ENCODE measurements around the gene VWF.
A peak's percentile ranks its signal among the peaks of the same experiment; 100 is the strongest.
"Not testable (repeated sequence)": the region's sequence is repeated elsewhere in the genome, so short reads cannot be mapped to it uniquely, and the experiment has no call there.

The VWF gene

DNA sequence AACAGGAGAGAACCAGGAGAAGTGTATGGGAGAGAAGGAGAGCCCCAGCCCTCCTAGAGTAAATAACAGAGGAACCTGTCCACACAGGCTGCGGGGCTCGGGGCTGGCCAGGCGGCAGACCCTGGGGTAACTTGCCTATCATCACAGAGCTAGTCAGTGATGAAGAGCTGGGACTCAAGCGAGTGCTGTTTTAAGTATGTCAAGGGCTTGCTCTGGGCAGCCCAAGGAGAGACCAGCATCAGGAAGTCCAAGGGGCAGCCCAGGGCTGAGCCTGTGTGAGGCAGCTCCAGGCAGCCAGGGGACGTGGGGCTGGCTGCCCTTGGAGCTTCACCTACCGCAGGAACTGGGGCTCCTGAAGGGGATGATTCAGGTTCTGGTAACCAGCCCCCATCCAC lies 10.0 kb downstream of the VWF start:
- H3K9ac ChIP-seq (ENCODE audit: low read length), result no peak overlapping the region
- H3K4me3 ChIP-seq (ENCODE audit: low read length), result no peak overlapping the region
- peaks cover 10% of the 10 kb centered on the region for H3K4me1 ChIP-seq (ENCODE audit: control insufficient read depth, insufficient read depth, low read length)
- H3K9me3 ChIP-seq (ENCODE audit: control insufficient read depth, low read length), result no peaks in the 10 kb centered on the region
- no peaks in the 10 kb centered on the region for H3K27me3 ChIP-seq (ENCODE audit: control insufficient read depth, insufficient read depth, low read length)
- H3K36me3 ChIP-seq (ENCODE audit: control insufficient read depth, insufficient read depth, low read length), result no peaks in the 10 kb centered on the region

DNA sequence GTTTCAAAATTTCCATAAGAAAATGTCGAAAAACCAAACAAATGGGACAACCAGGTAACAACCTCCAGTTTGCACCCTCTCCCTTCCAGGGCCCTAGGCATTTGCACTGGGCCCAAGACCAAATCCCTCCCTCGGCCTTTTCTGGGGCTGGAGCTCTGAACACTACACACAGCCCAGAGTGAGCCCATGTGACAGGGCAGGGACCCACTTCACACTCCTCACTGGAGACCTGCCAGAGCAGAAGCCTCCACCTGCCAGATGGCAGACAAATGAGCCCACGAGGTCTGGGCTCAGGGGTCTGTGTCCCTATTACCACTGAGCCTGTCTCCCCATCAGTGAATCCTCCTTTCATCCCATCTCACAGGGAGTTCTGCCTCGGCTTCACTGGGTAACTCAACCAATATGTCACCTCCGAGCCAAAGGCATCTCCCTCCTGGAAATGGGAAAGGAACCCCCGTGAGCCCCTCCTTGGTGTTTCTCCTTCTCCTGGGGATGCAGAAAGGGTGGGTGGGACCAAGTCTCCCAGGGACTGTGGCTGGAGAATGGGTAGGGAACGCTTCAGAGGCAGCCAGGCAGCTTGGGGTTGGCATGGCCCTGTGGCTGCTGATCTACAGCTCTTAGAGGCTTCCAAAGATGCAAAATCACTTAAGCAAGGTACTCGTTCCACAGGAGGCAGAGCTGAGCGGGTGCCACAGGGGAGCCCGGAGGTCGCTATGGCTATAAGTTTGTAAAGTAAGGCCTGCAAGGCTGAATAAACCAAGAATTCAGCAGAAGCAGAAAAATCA lies 10.6 kb downstream of the VWF start:
- H3K27me3 ChIP-seq (ENCODE audit: control insufficient read depth, insufficient read depth, low read length), result no peaks in the 10 kb centered on the region
- H3K4me3 ChIP-seq (ENCODE audit: low read length), result no peak overlapping the region
- peaks cover 10% of the 10 kb centered on the region for H3K4me1 ChIP-seq (ENCODE audit: control insufficient read depth, insufficient read depth, low read length)
- no peaks in the 10 kb centered on the region for H3K36me3 ChIP-seq (ENCODE audit: control insufficient read depth, insufficient read depth, low read length)
- H3K9me3 ChIP-seq (ENCODE audit: control insufficient read depth, low read length), result no peaks in the 10 kb centered on the region
- no peak overlapping the region for H3K9ac ChIP-seq (ENCODE audit: low read length)

DNA sequence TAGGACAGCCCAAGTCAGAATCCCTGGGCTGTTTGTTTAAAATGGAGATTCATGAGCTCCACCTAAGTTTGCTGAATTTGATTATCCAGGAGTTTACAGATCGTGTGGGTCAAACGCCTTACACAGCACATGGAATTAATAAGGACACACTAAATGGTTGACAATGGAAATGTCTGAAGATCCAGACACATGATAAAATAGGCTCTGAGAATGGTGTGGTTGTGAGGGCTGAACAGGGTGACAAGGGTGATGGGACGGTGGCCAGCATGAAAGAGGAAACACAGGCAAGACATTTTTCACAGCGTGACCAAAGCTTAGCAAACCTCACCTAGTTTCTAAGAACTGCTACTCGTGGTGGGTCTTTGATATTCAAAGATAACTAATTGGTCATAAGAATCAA lies 12.5 kb downstream of the VWF start:
- Histone ChIP-seq H3K4me1 (ENCODE audit: control insufficient read depth, insufficient read depth, low read length) (peaks cover 10% of the 10 kb centered on the region), H3K9ac (ENCODE audit: low read length) (no peak overlapping the region), H3K27me3 (ENCODE audit: control insufficient read depth, insufficient read depth, low read length) (no peaks in the 10 kb centered on the region), H3K36me3 (ENCODE audit: control insufficient read depth, insufficient read depth, low read length) (no peaks in the 10 kb centered on the region), H3K9me3 (ENCODE audit: control insufficient read depth, low read length) (no peaks in the 10 kb centered on the region), H3K4me3 (ENCODE audit: low read length) (no peak overlapping the region)

- Histone ChIP-seq H3K9me3 (ENCODE audit: control insufficient read depth, low read length) (no peaks in the 10 kb centered on the region), H3K9ac (ENCODE audit: low read length) (no peak overlapping the region), H3K36me3 (ENCODE audit: control insufficient read depth, insufficient read depth, low read length) (no peaks in the 10 kb centered on the region), H3K27me3 (ENCODE audit: control insufficient read depth, insufficient read depth, low read length) (no peaks in the 10 kb centered on the region), H3K4me1 (ENCODE audit: control insufficient read depth, insufficient read depth, low read length) (peaks cover 10% of the 10 kb centered on the region), H3K4me3 (ENCODE audit: low read length) (no peak overlapping the region)
Observed at GRCh38 chr12:6110006-6110405, 14.5 kb downstream of the VWF start.

GRCh38 chr12:6106218-6106617 lies 18.3 kb downstream of the VWF start:
- Histone ChIP-seq H3K4me1 (ENCODE audit: control insufficient read depth, insufficient read depth, low read length) (no peaks in the 10 kb centered on the region), H3K9ac (ENCODE audit: low read length) (no peak overlapping the region), H3K36me3 (ENCODE audit: control insufficient read depth, insufficient read depth, low read length) (no peaks in the 10 kb centered on the region), H3K27me3 (ENCODE audit: control insufficient read depth, insufficient read depth, low read length) (no peaks in the 10 kb centered on the region), H3K9me3 (ENCODE audit: control insufficient read depth, low read length) (no peaks in the 10 kb centered on the region), H3K4me3 (ENCODE audit: low read length) (no peak overlapping the region)

GRCh38 chr12:6104842-6105241 lies 19.6 kb downstream of the VWF start:
- Histone ChIP-seq H3K27me3 (ENCODE audit: control insufficient read depth, insufficient read depth, low read length) (no peaks in the 10 kb centered on the region), H3K4me1 (ENCODE audit: control insufficient read depth, insufficient read depth, low read length) (no peaks in the 10 kb centered on the region), H3K9me3 (ENCODE audit: control insufficient read depth, low read length) (no peaks in the 10 kb centered on the region), H3K9ac (ENCODE audit: low read length) (no peak overlapping the region), H3K36me3 (ENCODE audit: control insufficient read depth, insufficient read depth, low read length) (no peaks in the 10 kb centered on the region), H3K4me3 (ENCODE audit: low read length) (no peak overlapping the region)

DNA sequence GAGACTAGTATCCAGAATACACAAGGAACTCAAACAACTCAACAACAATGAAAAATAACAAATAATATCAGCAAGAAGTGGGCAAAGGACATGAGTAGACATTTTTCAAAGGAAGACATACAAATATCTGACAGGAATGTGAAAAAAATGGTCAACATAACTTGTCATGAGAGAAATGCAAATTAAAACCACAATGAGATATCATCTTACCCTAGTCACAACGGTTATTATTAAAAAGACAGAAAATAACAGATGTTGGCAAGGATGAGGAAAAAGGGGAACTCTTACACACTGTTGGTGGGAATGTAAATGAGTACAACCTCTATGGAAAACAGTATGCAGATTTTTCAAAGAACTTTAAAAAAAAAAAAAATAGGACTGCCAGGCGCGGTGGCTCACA lies 20.4 kb downstream of the VWF start:
- no peaks in the 10 kb centered on the region for H3K9me3 ChIP-seq (ENCODE audit: control insufficient read depth, low read length)

GRCh38 chr12:6102021-6102420 lies 22.4 kb downstream of the VWF start:
- H3K9me3 ChIP-seq (ENCODE audit: control insufficient read depth, low read length); H3K9ac ChIP-seq (ENCODE audit: low read length); H3K27me3 ChIP-seq (ENCODE audit: control insufficient read depth, insufficient read depth, low read length); H3K4me3 ChIP-seq (ENCODE audit: low read length); H3K36me3 ChIP-seq (ENCODE audit: control insufficient read depth, insufficient read depth, low read length); H3K4me1 ChIP-seq (ENCODE audit: control insufficient read depth, insufficient read depth, low read length): not testable (repeated sequence)

More for the DNA sequence above, 20.4 kb downstream of the VWF start:
- no peak overlapping the region for H3K4me3 ChIP-seq (ENCODE audit: low read length)
- H3K4me1 ChIP-seq (ENCODE audit: control insufficient read depth, insufficient read depth, low read length), result no peaks in the 10 kb centered on the region
- no peaks in the 10 kb centered on the region for H3K27me3 ChIP-seq (ENCODE audit: control insufficient read depth, insufficient read depth, low read length)
- no peaks in the 10 kb centered on the region for H3K36me3 ChIP-seq (ENCODE audit: control insufficient read depth, insufficient read depth, low read length)
- H3K9ac ChIP-seq (ENCODE audit: low read length), result no peak overlapping the region

- H3K4me1 ChIP-seq (ENCODE audit: control insufficient read depth, insufficient read depth, low read length), result peaks cover under 1% of the 10 kb centered on the region
- no peaks in the 10 kb centered on the region for H3K9me3 ChIP-seq (ENCODE audit: control insufficient read depth, low read length)
- H3K36me3 ChIP-seq (ENCODE audit: control insufficient read depth, insufficient read depth, low read length), result no peaks in the 10 kb centered on the region
- no peak overlapping the region for H3K4me3 ChIP-seq (ENCODE audit: low read length)
- H3K27me3 ChIP-seq (ENCODE audit: control insufficient read depth, insufficient read depth, low read length), result no peaks in the 10 kb centered on the region
- no peak overlapping the region for H3K9ac ChIP-seq (ENCODE audit: low read length)
Observed at GRCh38 chr12:6099316-6099715, 25.2 kb downstream of the VWF start.

GRCh38 chr12:6097411-6097810 lies 27.1 kb downstream of the VWF start:
- Histone ChIP-seq H3K4me3 (ENCODE audit: low read length) (no peak overlapping the region), H3K9me3 (ENCODE audit: control insufficient read depth, low read length) (no peaks in the 10 kb centered on the region), H3K27me3 (ENCODE audit: control insufficient read depth, insufficient read depth, low read length) (no peaks in the 10 kb centered on the region), H3K4me1 (ENCODE audit: control insufficient read depth, insufficient read depth, low read length) (peaks cover 19% of the 10 kb centered on the region), H3K36me3 (ENCODE audit: control insufficient read depth, insufficient read depth, low read length) (no peaks in the 10 kb centered on the region), H3K9ac (ENCODE audit: low read length) (no peak overlapping the region)

DNA sequence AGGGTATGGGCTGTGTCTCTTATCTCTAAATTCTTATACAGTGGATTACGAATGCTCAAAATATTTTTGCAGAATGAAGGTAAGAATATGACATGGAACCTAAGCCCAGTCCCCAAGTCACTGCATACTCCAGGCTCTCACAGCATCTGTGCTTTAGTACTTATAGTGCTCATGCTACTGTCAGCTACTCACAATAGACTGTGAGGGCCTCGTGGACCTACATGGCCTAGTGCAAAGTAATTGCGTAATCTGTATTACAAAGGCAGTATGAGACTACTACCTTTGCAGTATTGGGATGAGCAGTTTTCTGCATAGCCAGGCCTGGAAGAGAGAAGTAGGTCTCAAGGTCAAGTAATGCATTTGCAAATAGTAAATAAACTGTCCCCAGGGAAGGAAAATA lies 27.9 kb downstream of the VWF start:
- Histone ChIP-seq H3K27me3 (ENCODE audit: control insufficient read depth, insufficient read depth, low read length) (no peaks in the 10 kb centered on the region), H3K9me3 (ENCODE audit: control insufficient read depth, low read length) (no peaks in the 10 kb centered on the region), H3K4me3 (ENCODE audit: low read length) (no peak overlapping the region), H3K9ac (ENCODE audit: low read length) (no peak overlapping the region), H3K4me1 (ENCODE audit: control insufficient read depth, insufficient read depth, low read length) (peaks cover 20% of the 10 kb centered on the region), H3K36me3 (ENCODE audit: control insufficient read depth, insufficient read depth, low read length) (no peaks in the 10 kb centered on the region)

DNA sequence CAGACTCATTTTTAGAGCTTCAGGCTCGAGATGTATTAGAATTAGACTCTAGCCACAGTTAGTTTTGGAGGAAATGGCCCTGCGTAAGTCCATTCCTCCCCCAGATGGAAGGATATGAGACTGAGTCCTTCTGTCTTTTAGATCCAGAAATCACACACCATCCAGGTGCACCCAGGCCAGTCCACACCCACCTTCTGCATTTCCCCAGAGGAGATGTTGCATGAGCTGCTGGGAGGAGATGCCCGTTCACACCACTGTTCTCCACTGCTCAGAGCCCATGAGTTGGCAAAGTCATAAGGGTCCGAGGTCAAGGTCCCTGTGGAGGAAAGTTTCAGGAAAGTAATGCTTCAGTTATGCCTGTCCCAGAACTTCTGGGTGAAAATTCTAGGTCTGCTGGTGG lies 29.2 kb downstream of the VWF start:
- Histone ChIP-seq H3K9me3 (ENCODE audit: control insufficient read depth, low read length) (no peaks in the 10 kb centered on the region), H3K4me3 (ENCODE audit: low read length) (no peak overlapping the region), H3K27me3 (ENCODE audit: control insufficient read depth, insufficient read depth, low read length) (peaks cover 3% of the 10 kb centered on the region), H3K9ac (ENCODE audit: low read length) (no peak overlapping the region), H3K36me3 (ENCODE audit: control insufficient read depth, insufficient read depth, low read length) (no peaks in the 10 kb centered on the region), H3K4me1 (ENCODE audit: control insufficient read depth, insufficient read depth, low read length) (peaks cover 20% of the 10 kb centered on the region)

- peak overlapping the region; percentile 30 for H3K9ac ChIP-seq (ENCODE audit: low read length)
- H3K9me3 ChIP-seq (ENCODE audit: control insufficient read depth, low read length), result no peaks in the 10 kb centered on the region
- peaks cover 28% of the 10 kb centered on the region for H3K4me1 ChIP-seq (ENCODE audit: control insufficient read depth, insufficient read depth, low read length)
- no peaks in the 10 kb centered on the region for H3K36me3 ChIP-seq (ENCODE audit: control insufficient read depth, insufficient read depth, low read length)
- no peak overlapping the region for H3K4me3 ChIP-seq (ENCODE audit: low read length)
- H3K27me3 ChIP-seq (ENCODE audit: control insufficient read depth, insufficient read depth, low read length), result peaks cover 3% of the 10 kb centered on the region
Observed at GRCh38 chr12:6093764-6094163, 30.7 kb downstream of the VWF start.
